Non-pigmented ciliary epithelial cell (primary cell): ENCODE data around the gene DACT1.

ENCODE experiments used
- DNase-seq: peaks from one replicate; pipeline ENCODE4 v3.0.0-alpha.2; 2010; ENCODE audit warnings: low read depth

DACT1 gene

DNA sequence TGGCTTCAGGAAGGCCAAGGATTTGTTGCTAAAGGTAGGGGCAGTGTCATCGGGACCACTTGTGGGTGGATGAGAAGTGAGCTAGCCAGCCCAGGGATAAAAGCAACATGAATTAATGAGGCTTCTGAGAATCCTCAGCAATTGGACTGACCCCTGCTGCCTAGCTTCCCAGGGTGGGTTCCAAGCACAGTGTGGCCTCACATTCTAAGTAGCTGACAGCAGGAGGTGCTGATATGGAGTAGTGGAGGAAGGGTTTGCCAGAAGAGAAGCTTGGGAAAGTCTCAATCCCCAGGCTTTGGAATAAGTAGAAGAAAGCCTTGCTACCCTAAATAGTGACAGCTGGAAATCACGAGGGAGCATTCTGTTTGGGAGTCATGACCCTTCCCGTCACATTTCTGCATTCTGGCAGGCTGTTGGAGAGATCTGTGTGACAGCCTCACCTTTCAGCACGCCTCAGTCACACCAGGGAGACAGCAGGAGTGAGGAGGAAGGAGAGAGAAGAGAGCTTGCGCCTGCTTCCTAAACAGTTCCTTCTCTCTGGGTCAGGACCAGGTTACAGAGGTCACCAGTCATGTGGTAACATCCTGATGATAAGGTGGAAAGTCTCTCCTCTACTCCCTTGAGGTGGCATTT lies 31.2 kb downstream of the DACT1 start:
- no peak for DNase-seq

GRCh38 chr14:58669556-58670200 lies 31.9 kb downstream of the DACT1 start:
- DNase-seq: no peak

- no peak for DNase-seq
These were observed 33.3 kb downstream of the DACT1 start for GRCh38 chr14:58671024-58671423.

DNA sequence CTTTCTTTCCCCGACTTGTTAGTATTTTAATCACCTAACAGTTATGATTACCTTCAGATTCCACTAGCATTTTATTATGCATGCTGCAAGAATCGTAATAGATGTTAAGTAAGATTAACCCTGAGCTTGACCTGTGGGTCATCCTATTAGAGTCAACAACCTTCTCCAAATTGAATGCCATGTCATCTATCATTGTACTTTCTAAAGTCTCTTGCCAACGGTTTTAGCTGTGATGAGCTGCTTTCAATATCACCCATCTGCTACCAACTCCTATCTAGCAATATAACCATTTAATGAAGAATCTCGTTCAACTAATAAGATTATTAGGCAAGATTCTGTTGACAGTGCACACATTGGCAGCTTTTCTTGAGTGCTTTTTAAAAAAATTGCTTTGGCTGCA lies 33.7 kb downstream of the DACT1 start:
- no peak for DNase-seq

DNA sequence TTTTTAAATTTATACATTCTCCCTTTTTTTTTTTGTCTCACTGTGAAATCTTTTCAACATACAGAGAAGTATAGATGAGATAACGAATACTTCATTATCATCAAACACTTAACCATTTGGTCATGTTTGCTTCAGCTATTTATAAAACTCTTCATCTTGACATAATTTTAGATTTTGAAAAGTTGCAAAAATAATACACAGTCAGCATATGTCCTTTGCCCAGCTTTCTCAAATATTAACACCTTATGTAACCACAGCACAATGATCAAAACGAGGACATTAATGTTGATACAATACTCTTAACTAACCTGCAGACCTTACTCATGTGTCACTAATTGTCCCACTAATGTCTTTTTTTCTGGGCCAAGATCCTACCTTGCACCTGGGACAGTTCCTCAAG lies 36.0 kb downstream of the DACT1 start:
- no peak for DNase-seq

DNA sequence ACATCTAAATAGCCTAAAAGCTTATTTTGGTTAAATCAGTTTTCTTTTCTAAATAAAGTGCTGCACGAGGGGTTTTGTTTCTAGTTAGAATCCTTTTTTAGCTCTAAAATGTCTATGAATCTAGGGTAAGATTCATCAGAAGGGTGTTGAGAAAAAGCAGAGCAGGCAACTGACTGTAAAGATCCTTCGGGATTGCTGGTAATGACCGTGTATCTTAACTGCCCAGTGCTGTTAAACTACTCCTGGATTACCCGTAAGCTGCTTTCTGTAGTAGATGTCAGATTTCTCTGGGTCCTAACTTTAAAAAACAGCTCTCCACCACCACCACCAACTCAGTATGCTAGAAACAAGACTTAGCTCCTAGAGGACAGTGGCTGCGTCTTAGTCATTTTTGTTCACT lies 39.2 kb downstream of the DACT1 start:
- DNase-seq: no peak

DNA sequence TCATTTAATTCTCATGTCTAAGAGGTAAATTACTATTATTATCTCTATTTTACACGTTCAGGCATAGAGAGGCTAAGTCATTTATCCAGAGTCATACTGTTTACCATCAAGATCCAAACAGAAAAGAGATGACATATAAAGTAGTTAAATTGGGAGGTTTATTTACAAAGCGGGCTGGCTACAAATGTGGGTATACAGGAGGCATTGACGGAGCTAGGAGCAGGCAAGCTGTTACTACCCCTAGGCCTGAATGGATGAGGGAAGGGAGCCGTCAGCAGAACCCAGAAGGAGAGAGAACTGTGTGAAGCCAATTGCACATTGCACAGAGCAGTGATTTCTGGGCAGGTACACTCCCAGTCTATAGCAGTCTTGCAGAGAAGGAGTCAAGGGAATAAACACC lies 39.8 kb downstream of the DACT1 start:
- no peak for DNase-seq

DNA sequence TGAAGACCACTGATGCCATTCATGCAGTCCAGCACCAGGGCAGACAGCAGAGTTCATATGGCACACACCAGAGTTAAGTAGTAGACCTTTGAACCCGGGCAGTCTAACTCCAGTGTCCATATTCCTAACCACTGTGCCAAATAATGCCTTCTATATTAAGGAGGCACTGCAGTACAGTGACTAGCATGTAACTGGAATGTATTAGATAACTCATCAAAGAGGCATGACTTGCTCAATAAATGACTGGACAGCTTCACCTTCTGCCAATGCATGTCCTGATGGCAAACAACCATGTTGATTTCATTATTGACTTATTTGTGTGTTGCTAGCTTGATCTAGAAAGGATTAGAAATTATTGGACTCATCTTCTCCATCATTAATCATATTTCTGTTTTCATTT lies 40.2 kb downstream of the DACT1 start:
- no peak for DNase-seq

DNA sequence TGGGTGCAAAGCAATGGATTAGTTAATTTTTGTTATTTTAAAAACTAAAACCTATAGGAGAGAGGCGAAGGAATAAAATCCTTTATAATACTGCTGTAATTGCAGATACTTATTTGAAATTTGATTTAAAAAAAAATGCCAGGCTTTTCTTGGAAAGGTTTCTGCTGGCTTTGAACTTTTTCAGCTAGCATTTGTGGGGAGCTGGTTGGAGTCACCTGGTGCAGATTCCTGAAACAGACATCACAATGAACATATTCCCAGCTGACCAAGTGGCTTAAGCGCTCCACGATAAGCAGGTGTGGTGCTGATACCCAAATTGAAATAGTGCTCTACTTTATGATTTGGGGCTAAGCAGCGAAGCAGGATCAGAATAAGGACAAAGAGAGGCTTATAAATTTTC lies 42.9 kb downstream of the DACT1 start:
- DNase-seq: no peak

DNA sequence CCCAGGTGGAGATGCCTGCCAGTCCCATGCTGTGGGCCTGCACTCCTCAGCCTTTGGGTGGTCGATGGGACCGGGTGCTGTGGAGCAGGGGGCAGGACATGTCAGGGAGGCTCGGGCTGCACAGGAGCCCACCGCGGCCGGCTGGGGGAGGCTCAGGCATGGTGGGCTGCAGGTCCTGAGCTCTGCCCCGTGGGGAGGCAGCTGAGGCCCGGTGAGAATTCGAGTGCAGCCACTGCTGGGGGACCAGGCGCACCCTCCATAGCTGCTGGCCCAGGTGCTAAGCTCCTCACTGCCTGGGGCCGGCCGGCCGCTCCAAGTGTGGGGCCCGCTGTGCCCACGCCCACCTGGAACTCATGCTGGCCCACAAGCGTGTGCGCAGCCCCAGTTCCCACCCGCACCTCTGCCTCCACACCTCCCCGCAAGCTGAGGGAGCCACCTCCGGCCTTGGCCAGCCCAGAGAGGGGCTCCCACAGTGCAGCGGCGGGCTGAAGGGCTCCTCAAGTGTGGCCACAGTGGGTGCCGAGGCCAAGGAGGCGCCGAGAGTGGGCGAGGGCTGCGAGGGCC lies 49.6 kb downstream of the DACT1 start:
- DNase-seq: no peak

- DNase-seq: no peak
These were observed 53.2 kb downstream of the DACT1 start for GRCh38 chr14:58690801-58691516.

GRCh38 chr14:58693048-58693447 lies 55.3 kb downstream of the DACT1 start:
- no peak for DNase-seq

DNA sequence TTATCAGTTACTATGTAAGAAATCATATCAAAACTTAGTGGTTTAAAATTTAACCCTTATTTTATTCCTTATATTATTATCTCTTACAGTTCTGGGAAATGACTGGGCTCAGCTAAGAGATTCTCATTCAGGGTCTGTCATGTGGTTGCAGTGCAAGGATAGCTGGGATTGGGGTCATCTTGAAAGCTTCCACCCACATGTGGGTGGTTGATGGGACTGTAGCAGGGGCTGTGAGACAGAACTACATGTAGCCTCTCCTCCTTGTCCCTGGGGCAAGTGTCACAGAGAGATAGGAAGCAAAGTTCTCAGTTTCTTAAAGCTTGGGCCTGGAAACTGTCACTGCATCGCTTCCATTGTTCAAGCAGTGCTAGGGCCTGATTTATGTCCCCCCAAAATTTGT lies 57.8 kb downstream of the DACT1 start:
- no peak for DNase-seq

- no peak for DNase-seq
These were observed 59.6 kb downstream of the DACT1 start for GRCh38 chr14:58697266-58697929.
